Mesendoderm (in vitro differentiated cells): Measurements from ENCODE around the gene NAA11.

Experiments used
- DNase-seq: peaks from one replicate; pipeline ENCODE4 v3.0.0; 2013
- H2AK5ac ChIP-seq: 2 replicates; pipeline ENCODE4 v1.6.1; 2013; ENCODE audit warnings: low read length, inconsistent platforms
- H2BK120ac ChIP-seq: 2 replicates; pipeline ENCODE4 v1.6.1; 2013; ENCODE audit warnings: low read depth, mild to moderate bottlenecking, low read length, moderate library complexity, mixed read lengths
- H2BK15ac ChIP-seq: replicated peaks from 2 replicates; pipeline ENCODE4 v1.6.1; 2013; ENCODE audit warnings: low read depth, mild to moderate bottlenecking, moderate library complexity
- H2BK5ac ChIP-seq: 2 replicates; pipeline ENCODE4 v1.6.1; 2013; ENCODE audit warnings: low read length, inconsistent platforms
- H3K18ac ChIP-seq: 2 replicates; pipeline ENCODE4 v1.6.1; 2013; ENCODE audit warnings: mild to moderate bottlenecking, low read length, mixed read lengths
- H3K23ac ChIP-seq: one replicate; pipeline ENCODE4 v1.6.1; 2013; ENCODE audit warnings: low read length
- H3K27ac ChIP-seq: 2 replicates; pipeline ENCODE4 v1.5.1; 2013; ENCODE audit warnings: low read depth, mild to moderate bottlenecking, inconsistent platforms, low read length, moderate library complexity
- H3K27me3 ChIP-seq: 2 replicates; pipeline ENCODE4 v1.6.1; 2013; ENCODE audit warnings: low read length, control low read depth, mild to moderate bottlenecking, inconsistent platforms; ENCODE audit not compliant: insufficient read depth, poor library complexity
- H3K36me3 ChIP-seq: 2 replicates; pipeline ENCODE4 v1.6.1; 2013; ENCODE audit warnings: low read length, inconsistent platforms; ENCODE audit not compliant: control insufficient read depth, insufficient read depth
- H3K4ac ChIP-seq: one replicate; pipeline ENCODE4 v1.6.1; 2013; ENCODE audit warnings: low read depth, mild to moderate bottlenecking, low read length, moderate library complexity
- H3K4me1 ChIP-seq: 2 replicates; pipeline ENCODE4 v1.6.1; 2013; ENCODE audit warnings: low read depth, low read length, inconsistent platforms; ENCODE audit not compliant: control insufficient read depth
- H3K4me2 ChIP-seq: 2 replicates; pipeline ENCODE4 v1.6.1; 2013; ENCODE audit warnings: low read length
- H3K4me3 ChIP-seq: 2 replicates; pipeline ENCODE4 v1.5.1; 2013; ENCODE audit warnings: mild to moderate bottlenecking, low read length
- H3K56ac ChIP-seq: one replicate; pipeline ENCODE4 v1.6.1; 2013; ENCODE audit warnings: low read length
- H3K79me1 ChIP-seq: 2 replicates; pipeline ENCODE4 v1.6.1; 2013; ENCODE audit warnings: low read length, inconsistent platforms
- H3K79me2 ChIP-seq: 2 replicates; pipeline ENCODE4 v1.6.1; 2013; ENCODE audit warnings: mild to moderate bottlenecking, low read length; ENCODE audit not compliant: control insufficient read depth, insufficient read depth
- H3K9ac ChIP-seq: 2 replicates; pipeline ENCODE4 v1.6.1; 2013; ENCODE audit warnings: low read length, inconsistent platforms
- H4K5ac ChIP-seq: one replicate; pipeline ENCODE4 v1.6.1; 2013; ENCODE audit warnings: low read length
- H4K8ac ChIP-seq: one replicate; pipeline ENCODE4 v1.6.1; 2013; ENCODE audit warnings: low read depth, mild to moderate bottlenecking, control low read depth, low read length, moderate library complexity
- WGBS: extraction: QIAGEN DNeasy Blood & Tissue Kit; methylation state at CpG from one replicate; pipeline ENCODE4 v1.1.7; 2013; ENCODE audit warnings: low lambda C conversion rate, missing lambda C conversion rate; ENCODE audit not compliant: insufficient coverage; ENCODE audit errors: extremely low coverage; 5-methylcytosine and 5-hydroxymethylcytosine counted together

NAA11 gene

DNA sequence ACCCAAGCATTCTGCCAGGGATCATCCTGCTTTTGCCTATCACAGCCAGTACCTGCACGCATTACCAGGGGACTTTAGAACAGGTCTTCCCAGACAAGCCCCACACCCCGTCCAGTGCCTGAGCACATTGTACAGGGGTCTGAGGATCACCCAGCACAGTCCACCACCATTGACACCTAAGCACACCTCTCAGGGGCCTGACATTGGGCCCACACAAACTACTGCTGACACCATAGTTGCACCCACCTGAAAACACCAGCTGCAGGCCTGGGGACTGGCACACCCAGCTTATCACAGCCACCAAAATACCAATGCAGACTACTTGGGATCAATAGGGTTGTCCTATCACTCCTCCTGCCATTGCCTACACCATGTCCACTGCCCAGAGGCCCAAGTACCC is 14.7 kb upstream of the NAA11 start:
- no peak overlapping the region for H3K23ac ChIP-seq
- peak overlapping the region; percentile 19 for H3K27ac ChIP-seq
- no peaks in the 10 kb centered on the region for H3K79me2 ChIP-seq
- no peak for DNase-seq
- H3K4me2 ChIP-seq: no peak overlapping the region
- no peak overlapping the region for H3K9ac ChIP-seq
- H2BK120ac ChIP-seq: no peak overlapping the region
- no peaks in the 10 kb centered on the region for H3K36me3 ChIP-seq
- no peak overlapping the region for H4K5ac ChIP-seq
- H2BK5ac ChIP-seq: no peak overlapping the region
- no peaks in the 10 kb centered on the region for H3K4me1 ChIP-seq
- no peak overlapping the region for H2BK15ac ChIP-seq
- H3K27me3 ChIP-seq: no peaks in the 10 kb centered on the region
- H3K56ac ChIP-seq: no peak overlapping the region
- no CpG with 5 or more reads among the region's 2 CpGs for WGBS
- H3K18ac ChIP-seq: no peak overlapping the region
- no peak overlapping the region for H4K8ac ChIP-seq
- H2AK5ac ChIP-seq: no peak overlapping the region
- H3K79me1 ChIP-seq: no peaks in the 10 kb centered on the region
- H3K4me3 ChIP-seq: no peak overlapping the region
- H3K4ac ChIP-seq: no peak overlapping the region

DNA sequence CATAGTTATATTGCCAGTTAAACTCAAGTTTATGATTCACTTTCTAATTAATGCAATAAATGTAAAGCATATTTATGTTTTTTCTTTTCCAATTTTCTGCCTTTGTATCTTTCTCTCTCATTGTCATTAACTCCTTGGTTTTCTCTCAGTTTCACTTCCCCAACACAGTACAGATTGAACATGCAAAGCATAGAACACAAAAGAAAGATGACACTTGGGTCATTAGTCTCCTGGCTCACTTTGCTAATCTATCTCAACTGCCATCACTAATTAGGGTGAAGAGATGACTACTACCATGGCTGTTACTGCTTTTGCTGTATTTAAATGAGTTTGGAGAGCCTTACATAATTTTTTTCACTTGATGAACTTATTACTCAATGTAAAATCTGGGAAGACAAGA is 12.3 kb upstream of the NAA11 start:
- H2AK5ac ChIP-seq: no peak overlapping the region

DNA sequence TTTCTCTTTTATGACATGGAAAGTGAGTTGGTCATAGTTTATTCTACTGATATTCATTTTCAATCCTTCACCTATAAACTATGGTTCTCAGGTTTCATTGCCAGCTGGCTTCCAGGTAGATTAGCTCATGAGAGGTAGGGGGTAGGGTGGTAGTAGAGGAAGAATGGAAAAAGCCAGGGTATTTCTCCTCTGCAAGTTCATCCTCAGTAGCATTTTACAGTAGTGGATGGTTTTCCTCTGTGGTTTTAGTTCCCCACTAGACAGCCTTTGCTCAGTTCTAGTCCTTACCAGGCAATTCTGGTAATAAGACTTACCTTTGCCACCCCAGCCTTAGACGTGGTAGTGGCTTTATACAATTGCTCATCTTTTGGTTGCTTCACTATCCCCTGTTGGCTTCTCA is 8.9 kb upstream of the NAA11 start:
- Histone ChIP-seq H4K8ac (no peak overlapping the region), H3K79me2 (no peaks in the 10 kb centered on the region), H3K18ac (peak overlapping the region; percentile 39), H3K27me3 (no peaks in the 10 kb centered on the region), H3K36me3 (no peaks in the 10 kb centered on the region), H3K27ac (no peak overlapping the region), H3K23ac (no peak overlapping the region), H2BK120ac (no peak overlapping the region), H2BK5ac (no peak overlapping the region), H3K4me3 (no peak overlapping the region), H3K4me2 (no peak overlapping the region), H3K79me1 (no peaks in the 10 kb centered on the region), H2AK5ac (no peak overlapping the region), H3K56ac (no peak overlapping the region), H3K9ac (no peak overlapping the region), H3K4me1 (no peaks in the 10 kb centered on the region), H2BK15ac (no peak overlapping the region), H4K5ac (no peak overlapping the region), H3K4ac (no peak overlapping the region)
- no CpG with 5 or more reads among the region's 1 CpG for WGBS
- peak; percentile 2 for DNase-seq

More for the DNA sequence above, 12.3 kb upstream of the NAA11 start:
- Histone ChIP-seq H3K4ac (no peak overlapping the region), H3K56ac (no peak overlapping the region), H3K27me3 (no peaks in the 10 kb centered on the region), H4K5ac (no peak overlapping the region), H3K4me2 (no peak overlapping the region), H3K9ac (no peak overlapping the region), H2BK5ac (no peak overlapping the region), H3K79me2 (no peaks in the 10 kb centered on the region), H3K4me1 (no peaks in the 10 kb centered on the region), H3K36me3 (no peaks in the 10 kb centered on the region), H3K27ac (no peak overlapping the region), H3K23ac (no peak overlapping the region), H2BK15ac (no peak overlapping the region), H4K8ac (no peak overlapping the region), H3K79me1 (no peaks in the 10 kb centered on the region), H3K18ac (no peak overlapping the region), H2BK120ac (no peak overlapping the region), H3K4me3 (no peak overlapping the region)
- no peak for DNase-seq

DNA sequence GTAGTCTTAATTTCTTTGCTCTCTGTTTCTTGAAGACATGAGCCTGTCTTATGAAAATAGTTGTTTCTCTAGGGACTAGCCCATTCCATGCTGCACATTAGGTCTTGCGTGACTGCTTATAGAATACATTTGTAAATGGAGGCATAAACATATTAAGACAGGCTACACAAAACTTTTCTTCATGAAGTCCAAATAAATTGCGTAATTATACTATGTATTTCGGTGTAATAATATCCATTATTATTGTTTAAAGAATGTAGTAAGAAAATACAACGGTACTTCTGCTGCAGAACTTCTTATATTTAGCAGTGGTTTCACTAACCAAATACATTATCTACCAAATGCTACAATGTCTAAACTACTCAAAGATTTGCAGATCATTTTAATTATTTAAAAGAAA is 8.5 kb upstream of the NAA11 start:
- Histone ChIP-seq H2BK15ac (no peak overlapping the region), H4K8ac (no peak overlapping the region), H3K36me3 (no peaks in the 10 kb centered on the region), H2AK5ac (no peak overlapping the region), H3K4me1 (no peaks in the 10 kb centered on the region), H4K5ac (no peak overlapping the region), H3K4ac (no peak overlapping the region), H3K79me1 (no peaks in the 10 kb centered on the region), H3K18ac (no peak overlapping the region), H3K4me2 (no peak overlapping the region), H3K27ac (no peak overlapping the region), H2BK5ac (no peak overlapping the region), H3K56ac (no peak overlapping the region), H3K4me3 (no peak overlapping the region), H3K23ac (no peak overlapping the region), H3K9ac (no peak overlapping the region), H2BK120ac (no peak overlapping the region), H3K27me3 (no peaks in the 10 kb centered on the region), H3K79me2 (no peaks in the 10 kb centered on the region)
- no peak for DNase-seq
- no CpG with 5 or more reads among the region's 4 CpGs for WGBS

GRCh38 chr4:79331126-79331876 is 5.4 kb upstream of the NAA11 start:
- no peak overlapping the region for H3K27ac ChIP-seq
- H2BK5ac ChIP-seq: no peak overlapping the region
- no peak overlapping the region for H2BK120ac ChIP-seq
- H3K36me3 ChIP-seq: no peaks in the 10 kb centered on the region
- H3K23ac ChIP-seq: no peak overlapping the region
- no peak overlapping the region for H3K4me2 ChIP-seq
- H2BK15ac ChIP-seq: no peak overlapping the region
- DNase-seq: no peak
- no CpG with 5 or more reads among the region's 2 CpGs for WGBS
- no peak overlapping the region for H3K4me3 ChIP-seq
- H4K5ac ChIP-seq: no peak overlapping the region
- no peak overlapping the region for H3K56ac ChIP-seq
- no peak overlapping the region for H4K8ac ChIP-seq
- H3K4ac ChIP-seq: no peak overlapping the region
- H3K18ac ChIP-seq: no peak overlapping the region
- H3K79me1 ChIP-seq: no peaks in the 10 kb centered on the region
- no peak overlapping the region for H2AK5ac ChIP-seq
- no peak overlapping the region for H3K9ac ChIP-seq
- H3K79me2 ChIP-seq: no peaks in the 10 kb centered on the region
- no peaks in the 10 kb centered on the region for H3K27me3 ChIP-seq
- H3K4me1 ChIP-seq: no peaks in the 10 kb centered on the region

- Histone ChIP-seq H3K79me2 (no peaks in the 10 kb centered on the region), H3K27ac (no peak overlapping the region), H2BK15ac (no peak overlapping the region), H3K23ac (no peak overlapping the region), H3K56ac (no peak overlapping the region), H3K18ac (no peak overlapping the region), H2BK120ac (no peak overlapping the region), H2BK5ac (no peak overlapping the region), H3K79me1 (no peaks in the 10 kb centered on the region), H3K27me3 (no peaks in the 10 kb centered on the region), H4K5ac (no peak overlapping the region), H3K4me2 (no peak overlapping the region), H4K8ac (no peak overlapping the region), H3K4me3 (no peak overlapping the region), H3K9ac (no peak overlapping the region), H2AK5ac (no peak overlapping the region), H3K4ac (no peak overlapping the region), H3K4me1 (no peaks in the 10 kb centered on the region), H3K36me3 (no peaks in the 10 kb centered on the region)
- DNase-seq: no peak
- WGBS: no CpG with 5 or more reads among the region's 2 CpGs
Measured at GRCh38 chr4:79330720-79331119, 4.9 kb upstream of the NAA11 start.
